Measurements from ENCODE around the gene FNIP1.

DNA sequence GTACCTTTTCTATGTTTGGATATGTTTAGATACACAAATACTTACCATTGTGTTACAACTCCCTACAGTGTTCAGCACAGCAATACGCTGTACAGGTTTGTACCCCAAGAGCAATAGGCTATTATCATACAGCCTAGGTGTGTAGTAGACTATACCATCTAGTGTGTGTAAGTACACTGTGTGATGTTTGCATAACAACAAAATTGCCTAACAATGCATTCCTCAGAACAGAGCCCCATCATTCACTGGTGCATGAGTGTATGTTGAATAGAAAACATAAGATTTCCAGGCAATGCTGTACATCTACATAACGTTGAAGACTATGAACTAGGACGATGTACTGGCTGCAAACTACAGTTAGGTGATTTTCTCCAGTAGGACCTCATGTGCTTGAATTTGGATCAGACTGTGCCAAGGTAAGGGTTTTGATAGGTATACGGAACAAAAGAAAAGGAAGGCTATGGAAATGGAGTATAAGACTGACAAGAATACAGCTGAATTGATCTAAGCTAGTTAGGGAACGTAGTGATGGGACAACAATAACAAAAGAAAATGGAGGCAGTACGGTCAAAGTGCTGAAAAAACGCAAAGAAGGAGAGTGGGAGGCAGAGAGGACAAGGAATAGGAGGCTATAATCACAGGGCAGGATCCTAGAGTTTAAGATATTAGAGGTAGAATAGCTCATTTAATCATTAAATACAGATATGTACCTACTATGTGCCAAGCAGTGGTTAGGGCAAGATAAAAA, 46.9 kb downstream of the FNIP1 start:
- TF ChIP-seq, protein P1, sequence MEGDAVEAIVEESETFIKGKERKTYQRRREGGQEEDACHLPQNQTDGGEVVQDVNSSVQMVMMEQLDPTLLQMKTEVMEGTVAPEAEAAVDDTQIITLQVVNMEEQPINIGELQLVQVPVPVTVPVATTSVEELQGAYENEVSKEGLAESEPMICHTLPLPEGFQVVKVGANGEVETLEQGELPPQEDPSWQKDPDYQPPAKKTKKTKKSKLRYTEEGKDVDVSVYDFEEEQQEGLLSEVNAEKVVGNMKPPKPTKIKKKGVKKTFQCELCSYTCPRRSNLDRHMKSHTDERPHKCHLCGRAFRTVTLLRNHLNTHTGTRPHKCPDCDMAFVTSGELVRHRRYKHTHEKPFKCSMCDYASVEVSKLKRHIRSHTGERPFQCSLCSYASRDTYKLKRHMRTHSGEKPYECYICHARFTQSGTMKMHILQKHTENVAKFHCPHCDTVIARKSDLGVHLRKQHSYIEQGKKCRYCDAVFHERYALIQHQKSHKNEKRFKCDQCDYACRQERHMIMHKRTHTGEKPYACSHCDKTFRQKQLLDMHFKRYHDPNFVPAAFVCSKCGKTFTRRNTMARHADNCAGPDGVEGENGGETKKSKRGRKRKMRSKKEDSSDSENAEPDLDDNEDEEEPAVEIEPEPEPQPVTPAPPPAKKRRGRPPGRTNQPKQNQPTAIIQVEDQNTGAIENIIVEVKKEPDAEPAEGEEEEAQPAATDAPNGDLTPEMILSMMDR (IDR thresholded peaks at IDR 0.05): no peak
- TF ChIP-seq, protein P2, sequence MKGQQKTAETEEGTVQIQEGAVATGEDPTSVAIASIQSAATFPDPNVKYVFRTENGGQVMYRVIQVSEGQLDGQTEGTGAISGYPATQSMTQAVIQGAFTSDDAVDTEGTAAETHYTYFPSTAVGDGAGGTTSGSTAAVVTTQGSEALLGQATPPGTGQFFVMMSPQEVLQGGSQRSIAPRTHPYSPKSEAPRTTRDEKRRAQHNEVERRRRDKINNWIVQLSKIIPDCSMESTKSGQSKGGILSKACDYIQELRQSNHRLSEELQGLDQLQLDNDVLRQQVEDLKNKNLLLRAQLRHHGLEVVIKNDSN (IDR thresholded peaks at IDR 0.05; ENCODE audit: borderline replicate concordance, low read depth): no peak
- TF ChIP-seq NRF1 (IDR thresholded peaks at IDR 0.05; ENCODE audit: low read depth, low read length) (no peak), SMC3 (IDR thresholded peaks at IDR 0.05; ENCODE audit: low read depth, low read length) (no peak), POLR2AphosphoS5 (IDR thresholded peaks at IDR 0.05; ENCODE audit: low read depth, low read length) (no peak), JUND (IDR thresholded peaks at IDR 0.05) (no peak), FOXM1 (IDR thresholded peaks at IDR 0.05; ENCODE audit: low read depth) (no peak), FOSL2 (IDR thresholded peaks at IDR 0.05; ENCODE audit: borderline replicate concordance, low read depth) (no peak), RFX5 (IDR thresholded peaks at IDR 0.05; ENCODE audit: low read length) (no peak), EP300 (IDR thresholded peaks at IDR 0.05; ENCODE audit: borderline replicate concordance in 1 of 2, low read depth in 1 of 2, low read length in 1 of 2) (no peak), EZH2phosphoT487 (IDR thresholded peaks at IDR 0.05; ENCODE audit: borderline replicate concordance, low read depth) (no peak), TAF1 (IDR thresholded peaks at IDR 0.05; ENCODE audit: borderline replicate concordance, low read depth, low read length) (no peak), CHD2 (IDR thresholded peaks at IDR 0.05; ENCODE audit: low read length, partially characterized antibody) (no peak)
- TF ChIP-seq, protein P3, sequence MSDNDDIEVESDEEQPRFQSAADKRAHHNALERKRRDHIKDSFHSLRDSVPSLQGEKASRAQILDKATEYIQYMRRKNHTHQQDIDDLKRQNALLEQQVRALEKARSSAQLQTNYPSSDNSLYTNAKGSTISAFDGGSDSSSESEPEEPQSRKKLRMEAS (IDR thresholded peaks at IDR 0.05; ENCODE audit: low read depth): no peak
